LHCN-M2 (cell line): Measurements from ENCODE around the gene BRAF. TPM values are rescaled to one million over a fixed set of nuclear protein-coding genes. Genes with fewer than 3 reads are reported as not detected.
"Not testable (repeated sequence)": the region's sequence is repeated elsewhere in the genome, so short reads cannot be mapped to it uniquely, and the experiment has no call there.

ENCODE experiments used
- DNase-seq: peaks from one replicate; pipeline ENCODE4 v3.0.0-alpha.2; 2012; ENCODE audit warnings: low read depth
- total RNA-seq: library from RNA; depleted of rRNA; stranded (reverse); fragments of >200 nt; gene quantifications from 2 replicates; pipeline ENCODE4 v1.2.3, GENCODE V29; 2014

The BRAF gene
- total RNA-seq, 1 experiment from 2014 or later, result 13.9 TPM

GRCh38 chr7:140714331-140715040, 210.2 kb downstream of the BRAF start:
- no peak for DNase-seq

DNA sequence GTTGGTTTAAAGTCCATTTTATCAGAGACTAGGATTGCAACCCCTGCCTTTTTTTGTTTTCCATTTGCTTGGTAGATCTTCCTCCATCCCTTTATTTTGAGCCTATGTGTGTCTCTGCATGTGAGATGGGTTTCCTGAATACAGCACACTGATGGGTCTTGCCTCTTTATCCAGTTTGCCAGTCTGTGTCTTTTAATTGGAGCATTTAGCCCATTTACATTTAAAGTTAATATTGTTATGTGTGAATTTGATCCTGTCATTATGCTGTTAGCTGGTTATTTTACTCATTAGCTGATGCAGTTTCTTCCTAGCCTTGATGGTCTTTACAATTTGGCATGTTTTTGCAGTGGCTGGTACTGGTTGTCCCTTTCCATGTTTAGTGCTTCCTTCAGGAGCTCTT, 212.3 kb downstream of the BRAF start:
- not testable (repeated sequence) for DNase-seq

- not testable (repeated sequence) for DNase-seq
These were observed 216.0 kb downstream of the BRAF start for GRCh38 chr7:140708764-140709163.

GRCh38 chr7:140707132-140707531, 217.6 kb downstream of the BRAF start:
- DNase-seq, result no peak

- no peak for DNase-seq
These were observed 220.5 kb downstream of the BRAF start for GRCh38 chr7:140704205-140704604.

DNA sequence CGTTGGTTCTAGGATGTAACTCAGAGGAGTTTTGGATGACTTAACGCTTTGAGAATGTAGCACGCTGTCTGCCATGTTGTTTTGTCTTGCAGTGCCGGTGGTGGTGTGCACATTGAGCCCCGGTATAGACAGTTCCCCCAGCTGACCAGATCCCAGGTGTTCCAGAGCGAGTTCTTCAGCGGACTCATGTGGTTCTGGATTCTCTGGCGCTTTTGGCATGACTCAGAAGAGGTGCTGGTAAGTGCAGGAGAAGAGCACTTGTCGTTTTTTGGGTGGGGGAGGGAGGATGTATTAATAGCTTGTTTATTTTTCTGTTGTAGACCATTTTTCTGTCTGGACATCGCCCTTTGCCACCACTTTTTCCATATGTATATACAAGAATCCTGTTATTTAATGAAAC, 222.0 kb downstream of the BRAF start:
- DNase-seq, result no peak

DNA sequence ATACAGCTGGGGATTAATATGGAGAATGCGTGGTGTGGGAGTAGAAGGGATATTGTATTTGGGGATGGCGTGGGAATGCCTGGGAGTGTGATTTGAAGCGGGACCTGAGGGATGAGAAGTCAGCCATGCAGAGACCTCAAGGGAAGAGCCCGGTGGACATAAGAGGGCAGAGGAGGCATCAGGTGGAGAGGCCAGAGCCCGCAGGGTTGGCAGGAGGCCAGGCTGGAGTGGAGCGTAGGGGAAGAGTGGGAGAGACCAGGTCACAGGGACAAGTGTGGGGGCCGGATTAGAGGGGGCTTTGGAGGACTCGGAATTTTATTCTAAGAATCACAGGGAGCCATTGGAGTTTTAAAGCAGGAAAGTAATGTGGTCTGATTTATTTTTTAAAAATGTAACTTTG, 226.3 kb downstream of the BRAF start:
- DNase-seq, result no peak

DNA sequence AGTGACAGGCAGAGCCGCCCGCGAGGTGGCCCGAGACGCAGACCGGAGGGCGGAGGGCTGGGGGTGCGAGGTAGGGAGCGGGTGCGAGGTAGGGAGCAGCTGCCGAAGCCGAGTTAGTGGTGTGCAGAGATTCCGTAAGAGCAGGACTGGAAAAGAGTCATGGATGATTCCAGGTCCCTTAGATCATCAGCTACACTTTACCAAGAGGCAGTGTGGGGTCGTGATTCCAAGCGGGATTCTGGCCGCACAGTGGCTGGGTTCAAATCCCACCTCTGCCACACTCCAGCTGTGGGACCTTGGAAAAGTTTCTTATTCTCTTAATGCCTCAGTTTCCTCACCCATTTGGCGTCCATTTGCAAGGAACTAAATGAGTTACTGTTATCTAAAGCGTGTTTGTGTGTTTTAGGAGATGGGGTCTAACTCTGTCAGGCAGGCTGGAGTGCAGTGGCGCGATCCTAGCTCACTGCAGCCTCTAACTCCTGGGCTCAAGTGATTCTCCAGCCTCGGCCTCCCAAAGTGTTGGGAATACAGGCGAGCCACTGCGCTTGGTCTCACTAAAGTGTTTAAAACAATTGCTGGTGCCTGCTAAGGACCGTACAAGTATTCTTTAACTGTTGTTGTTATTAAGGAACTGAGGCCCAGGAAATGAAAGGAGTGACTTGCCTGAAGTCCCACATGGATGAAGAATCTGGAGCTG, 227.1 kb downstream of the BRAF start:
- DNase-seq, result no peak

- DNase-seq, result peak; percentile 85
These were observed 227.9 kb downstream of the BRAF start, which contains the start of gene NDUFB2 for GRCh38 chr7:140696680-140697446. Gene NDUFB2 (plus strand): TSS chr7:140696708. CDS start chr7:140696745, 37 bp downstream.

DNA sequence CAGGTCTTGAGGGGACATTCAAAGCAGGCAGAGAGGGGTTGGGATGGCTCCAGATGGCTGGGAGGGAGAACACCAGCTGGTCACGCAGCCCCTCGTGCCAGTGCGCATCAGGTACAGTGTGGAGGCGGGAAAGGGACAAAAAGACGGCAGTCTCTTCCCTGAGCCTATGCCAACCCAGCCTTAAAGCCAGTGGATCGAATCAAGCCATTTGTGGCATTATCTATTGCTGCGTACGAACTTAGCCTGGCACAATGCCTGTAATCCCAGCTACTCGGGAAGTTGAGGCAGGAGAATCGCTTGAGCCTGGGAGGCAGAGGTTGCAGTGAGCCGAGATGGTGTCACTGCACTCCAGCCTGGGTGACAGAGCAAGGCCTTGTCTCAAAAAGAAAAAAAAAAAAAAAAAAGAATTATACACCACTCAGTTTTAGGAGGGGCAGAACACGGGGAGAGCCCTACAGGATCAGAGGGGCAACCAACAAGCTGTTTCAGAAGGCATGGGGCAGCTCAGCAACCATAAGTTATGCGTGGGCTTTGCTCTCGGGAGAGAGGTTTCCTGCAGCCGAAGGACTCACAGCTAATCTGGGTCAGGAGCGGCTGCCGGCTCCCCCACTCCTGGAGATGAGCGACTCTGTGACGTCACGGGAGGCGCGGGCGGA, 228.6 kb downstream of the BRAF start:
- peak; percentile 93 for DNase-seq

GRCh38 chr7:140695381-140695780, 229.3 kb downstream of the BRAF start:
- DNase-seq, result no peak

- no peak for DNase-seq
These were observed 230.1 kb downstream of the BRAF start for GRCh38 chr7:140694592-140694991.

DNA sequence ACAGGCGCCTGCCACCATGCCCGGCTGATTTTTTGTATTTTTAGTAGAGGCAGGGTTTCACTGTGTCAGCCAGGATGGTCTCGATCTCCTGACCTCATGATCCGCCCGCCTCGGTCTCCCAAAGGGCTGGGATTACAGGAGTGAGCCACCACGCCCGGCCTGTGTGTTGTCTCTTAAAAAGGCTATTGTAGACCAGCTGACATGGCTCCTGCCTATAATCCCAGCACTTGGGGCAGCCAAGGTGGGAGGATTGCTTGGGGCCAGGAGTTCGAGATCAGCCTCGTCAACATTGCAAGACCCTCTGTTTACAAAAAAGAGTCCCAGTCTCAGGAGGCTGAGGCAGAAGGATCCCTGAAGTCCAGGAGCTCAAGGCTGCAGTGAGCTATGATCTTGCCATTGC, 230.9 kb downstream of the BRAF start:
- not testable (repeated sequence) for DNase-seq

DNA sequence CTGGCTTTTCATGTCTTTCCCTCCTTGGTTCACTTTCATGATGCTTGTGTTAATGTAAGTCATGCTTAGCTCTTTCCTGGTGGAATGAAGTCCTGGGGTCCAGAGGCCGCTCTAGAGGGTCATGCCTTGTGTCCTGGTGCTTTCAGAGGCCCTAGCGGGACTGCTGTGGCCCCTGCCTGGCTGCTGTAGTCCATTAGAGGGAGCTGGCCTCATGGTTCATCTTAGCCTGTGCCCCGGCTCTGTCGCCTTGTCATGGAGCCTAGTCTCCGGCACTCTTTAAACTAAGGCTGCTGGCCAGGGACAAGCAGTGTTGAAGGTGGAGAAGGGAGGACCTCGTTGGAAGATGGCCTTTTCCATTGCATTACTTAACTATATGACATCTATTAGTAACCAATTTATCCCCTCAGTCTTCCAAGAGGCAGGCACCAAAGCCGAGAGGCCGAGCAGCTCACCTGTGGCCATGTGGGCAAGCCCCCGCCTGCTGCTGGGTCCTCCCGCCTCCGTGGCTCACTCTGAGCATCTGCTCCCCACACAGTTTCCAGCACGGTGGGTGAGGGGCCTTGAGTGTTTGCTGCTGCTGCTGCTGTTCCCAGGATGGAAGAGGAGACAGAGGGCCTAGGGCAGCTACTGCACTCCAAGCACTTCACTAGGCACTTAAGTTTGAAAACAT, 233.2 kb downstream of the BRAF start:
- DNase-seq, result no peak

- DNase-seq, result no peak
These were observed 235.3 kb downstream of the BRAF start for GRCh38 chr7:140689199-140690152.

- DNase-seq, result no peak
These were observed 236.4 kb downstream of the BRAF start for GRCh38 chr7:140688341-140688740.

DNA sequence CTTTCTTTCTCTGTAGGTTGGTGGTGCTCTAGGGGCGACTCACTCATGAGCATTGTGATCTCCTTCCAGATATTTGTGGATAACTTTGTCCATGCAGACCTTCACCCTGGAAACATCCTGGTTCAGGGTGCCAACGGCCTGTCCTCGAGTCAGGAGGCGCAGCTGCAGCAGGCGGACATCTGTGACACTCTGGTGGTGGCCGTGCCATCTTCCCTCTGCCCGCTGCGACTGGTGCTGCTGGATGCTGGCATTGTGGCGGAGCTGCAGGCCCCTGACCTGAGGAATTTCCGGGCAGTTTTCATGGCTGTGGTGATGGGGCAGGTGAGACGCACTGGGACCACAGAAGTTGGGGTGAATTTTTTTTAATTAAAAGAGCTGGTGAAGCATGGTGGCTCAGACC, 237.8 kb downstream of the BRAF start:
- DNase-seq, result no peak

DNA sequence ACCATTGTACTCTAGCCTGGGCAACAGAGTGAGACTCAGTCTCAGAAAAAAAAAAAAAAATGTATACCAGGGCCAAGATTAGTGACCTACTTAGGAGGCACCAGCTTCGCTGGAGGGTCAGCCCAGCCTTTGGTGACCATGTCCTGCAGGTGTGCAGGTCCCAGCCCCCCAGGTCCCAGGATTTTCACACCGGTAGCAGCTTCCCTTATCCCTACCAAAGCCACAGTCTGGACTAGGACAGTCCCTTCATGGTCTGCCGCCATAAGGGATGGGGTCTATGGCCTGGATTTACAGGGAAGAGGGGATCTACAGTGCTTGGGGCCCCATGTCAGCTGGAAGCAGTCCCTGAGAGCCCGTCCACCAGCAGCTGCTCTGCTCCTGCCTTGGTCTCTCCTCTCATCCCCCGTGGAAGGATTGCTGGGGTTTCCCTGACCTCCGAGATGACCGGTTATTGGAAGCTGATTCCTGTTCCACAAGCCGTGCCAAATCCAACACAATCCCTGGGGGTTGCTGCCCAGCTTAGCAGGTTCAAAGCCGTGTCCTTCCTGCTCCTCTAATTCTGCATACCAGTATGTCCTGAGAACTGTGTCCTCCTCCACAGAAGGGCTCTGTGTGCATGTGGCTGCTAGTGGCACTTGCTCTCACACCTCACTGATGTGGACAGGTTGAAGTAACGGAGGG, 239.2 kb downstream of the BRAF start:
- no peak for DNase-seq
